T-cell (primary cell): ENCODE results near the gene PDXK. TPM values are rescaled to one million over a fixed set of nuclear protein-coding genes. Genes with fewer than 3 reads are reported as not detected.

ENCODE experiments used
- ATAC-seq, 4 experiments: fragments of 200-7000 bp in 3 of 4; fragments of 150-1000 bp in 1 of 4; cut with Tn5 transposase; replicated peaks in 1 of 4; 1 replicate in 3 of 4; 2 replicates in 1 of 4; pipeline ENCODE4 v1.10.0; 2021; ENCODE audit warnings: moderate library complexity in 3 of 4, mild to moderate bottlenecking in 2 of 4, moderate number of reproducible peaks in 1 of 4
- CTCF ChIA-PET, 2 donors: fragments of 300-600 bp; sonication (Branson Sonifier 250); formaldehyde crosslinking; loops; one replicate each; lab custom pipeline; 2022; ENCODE audit warnings: antibody characterized with exemption in 2 of 2; lab: Charles Lee
- POLR2A ChIA-PET, 2 donors: fragments of 300-600 bp; sonication (Branson Sonifier 250); formaldehyde crosslinking; loops; one replicate each; lab custom pipeline; 2022; ENCODE audit warnings: antibody characterized with exemption in 2 of 2; lab: Charles Lee
- DNase-seq, 35 experiments: peaks; one replicate each; pipeline versions ENCODE4 v3.0.0 to v3.0.0-alpha.2; 2013 to 2023
- H3K27ac ChIP-seq: one replicate; pipeline ENCODE4 v1.5.1; 2013; ENCODE audit warnings: low read length
- H3K27me3 ChIP-seq, 2 experiments: replicated peaks in 1 of 2; 1 replicate in 1 of 2; 2 replicates in 1 of 2; pipeline versions ENCODE4 v1.6.1 to v1.7.0; 2013; ENCODE audit warnings: low read length in 1 of 2, mixed read lengths in 1 of 2; ENCODE audit not compliant: control insufficient read depth in 2 of 2, insufficient read depth in 2 of 2; ENCODE audit errors: extremely low read depth in 1 of 2
- H3K36me3 ChIP-seq, 2 donors: 1 replicate in 1 of 2; 2 replicates in 1 of 2; pipeline versions ENCODE4 v1.6.1 to v1.7.0; 2013; ENCODE audit warnings: low read length in 1 of 2; ENCODE audit not compliant: control insufficient read depth in 2 of 2, insufficient read depth in 1 of 2; ENCODE audit errors: extremely low read depth in 1 of 2
- H3K4me1 ChIP-seq, 2 experiments: 1 replicate in 1 of 2; 2 replicates in 1 of 2; pipeline versions ENCODE4 v1.6.1 to v1.7.0; 2013; ENCODE audit warnings: low read length in 2 of 2, mixed read lengths in 1 of 2; ENCODE audit not compliant: insufficient read depth in 2 of 2, control insufficient read depth in 1 of 2; ENCODE audit errors: extremely low read depth in 1 of 2
- H3K4me3 ChIP-seq, 2 donors: 1 replicate in 1 of 2; 2 replicates in 1 of 2; pipeline versions ENCODE4 v1.5.1 to v1.7.0; 2013; ENCODE audit warnings: mild to moderate bottlenecking in 2 of 2, low read length in 1 of 2, moderate library complexity in 1 of 2; ENCODE audit not compliant: control insufficient read depth in 1 of 2; ENCODE audit errors: extremely low read depth in 1 of 2
- H3K9me3 ChIP-seq: 2 replicates; pipeline ENCODE4 v1.7.0; 2013
- H3K27ac Mint-ChIP-seq, 2 donors: one replicate each; pipeline ENCODE4 v1.8.0; 2020 to 2021; ENCODE audit warnings: mild to moderate bottlenecking in 2 of 2, mixed read lengths in 2 of 2
- H3K27me3 Mint-ChIP-seq, 2 donors: one replicate each; pipeline ENCODE4 v1.8.0; 2021 to 2022; ENCODE audit warnings: mixed read lengths in 2 of 2
- H3K36me3 Mint-ChIP-seq: one replicate; pipeline ENCODE4 v1.8.0; 2021; ENCODE audit warnings: mixed read lengths
- H3K4me1 Mint-ChIP-seq, 3 donors: one replicate each; pipeline ENCODE4 v1.8.0; 2020 to 2022; ENCODE audit warnings: mixed read lengths in 3 of 3, mild to moderate bottlenecking in 1 of 3
- H3K4me3 Mint-ChIP-seq, 3 donors: one replicate each; pipeline ENCODE4 v1.8.0; 2020 to 2022; ENCODE audit warnings: mild to moderate bottlenecking in 3 of 3, mixed read lengths in 3 of 3, moderate library complexity in 3 of 3
- H3K9me3 Mint-ChIP-seq, 3 donors: one replicate each; pipeline ENCODE4 v1.8.0; 2020 to 2022; ENCODE audit warnings: mixed read lengths in 3 of 3
- WGBS: methylation state at CpG from one replicate; pipeline ENCODE4 v1.1.5; 2013; ENCODE audit warnings: missing lambda C conversion rate; ENCODE audit not compliant: insufficient coverage; 5-methylcytosine and 5-hydroxymethylcytosine counted together
- total RNA-seq, 35 experiments: library from RNA in 6 of 35; stranded (reverse) in 6 of 35; fragments of 120-200 nt in 1 of 35; gene quantifications; one replicate each; pipeline versions ENCODE4 v1.2.1 to v1.2.4 and lab custom pipeline; 2013 to 2026

Gene PDXK
- total RNA-seq, 5 donors from 2014 or later (not counting 1 experiment from before 2014, with no cell fraction given): 70.8 to 100 (median 80.2) TPM

- Mint-ChIP-seq H3K27ac (peak within 1 kb of the TSS; percentile 77 to 84), H3K4me3 (peak within 1 kb of the TSS; percentile 88 to 94 (median 90)), H3K4me1 (peaks cover 22 to 23% (median 23%) of the 10 kb centered on the region in 3 donors), H3K27me3 (no peaks in the 10 kb centered on the region), H3K9me3 (no peaks in the 10 kb centered on the region), H3K36me3 (peaks cover 20% of the 10 kb centered on the region)
- H3K36me3 ChIP-seq: peaks cover 0 to 31% of the 10 kb centered on the region in 2 donors
- peak within 1 kb of the TSS; percentile 42 for H3K27ac ChIP-seq
- POLR2A ChIA-PET: no interaction called here
- CTCF ChIA-PET: interaction anchor here (0.6 to 0.7 kb wide), 2 partner anchors 129 to 1180 kb away, joined by 3 to 4 read pairs; no protein-coding TSS in a partner anchor
- DNase-seq (peak; percentile 81 to 97 (median 91)), ATAC-seq (peak; percentile 88 to 98 (median 96))
- peak within 1 kb of the TSS; percentile 82 to 86 for H3K4me3 ChIP-seq
- H3K9me3 ChIP-seq: no peaks in the 10 kb centered on the region
- peaks cover 10 to 22% of the 10 kb centered on the region in 2 experiments for H3K4me1 ChIP-seq
- WGBS: under 1% methylated on average over 78 of the region's 83 CpGs
- peaks cover 0 to 4% of the 10 kb centered on the region in 2 experiments for H3K27me3 ChIP-seq
These were observed 70.5 kb downstream of the PDXK start, which contains the start of gene RRP1 for GRCh38 chr21:43789276-43790009. RRP1 (plus strand) TSS chr21:43789577; CDS start chr21:43789630, 53 bp downstream.

GRCh38 chr21:43790010-43790524, 71.1 kb downstream of the PDXK start:
- Histone ChIP-seq H3K36me3 (peaks cover 0 to 37% of the 10 kb centered on the region in 2 donors), H3K27me3 (peaks cover 0 to 4% of the 10 kb centered on the region in 2 experiments), H3K4me3 (peak overlapping the region; percentile 80 to 82), H3K9me3 (no peaks in the 10 kb centered on the region), H3K4me1 (peaks cover 10 to 22% of the 10 kb centered on the region in 2 experiments), H3K27ac (no peak overlapping the region)
- POLR2A ChIA-PET: no interaction called here
- no peaks in the 10 kb centered on the region for H3K9me3 Mint-ChIP-seq
- 20% methylated on average over 12 of the region's 13 CpGs for WGBS
- peak in 1 of 35 experiments; percentile 2 for DNase-seq
- peaks cover 23 to 24% (median 23%) of the 10 kb centered on the region in 3 donors for H3K4me1 Mint-ChIP-seq
- H3K27me3 Mint-ChIP-seq: no peaks in the 10 kb centered on the region
- peak overlapping the region; percentile 61 to 77 for H3K27ac Mint-ChIP-seq
- CTCF ChIA-PET: interaction anchor here in 1 of 2 donors (0.6 kb wide), 1 partner anchor 130 kb away, joined by 3 read pairs; no protein-coding TSS in a partner anchor
- no peak for ATAC-seq
- peaks cover 22% of the 10 kb centered on the region for H3K36me3 Mint-ChIP-seq
- H3K4me3 Mint-ChIP-seq: peak overlapping the region; percentile 88 to 94 (median 90)

GRCh38 chr21:43792406-43792805, 73.5 kb downstream of the PDXK start:
- Mint-ChIP-seq H3K4me3 (peak overlapping the region in 1 of 3 donors; percentile 34), H3K4me1 (peaks cover 23 to 26% (median 24%) of the 10 kb centered on the region in 3 donors), H3K27ac (no peak overlapping the region), H3K27me3 (no peaks in the 10 kb centered on the region), H3K36me3 (peaks cover 36% of the 10 kb centered on the region), H3K9me3 (no peaks in the 10 kb centered on the region)
- CTCF ChIA-PET: no interaction called here
- WGBS: 60% methylated on average over 6 of the region's 8 CpGs
- ATAC-seq: no peak
- no peak for DNase-seq
- Histone ChIP-seq H3K4me1 (peaks cover 10 to 22% of the 10 kb centered on the region in 2 experiments), H3K27me3 (no peaks in the 10 kb centered on the region), H3K9me3 (no peaks in the 10 kb centered on the region), H3K4me3 (no peak overlapping the region), H3K36me3 (peaks cover 5 to 60% of the 10 kb centered on the region in 2 donors), H3K27ac (no peak overlapping the region)
- POLR2A ChIA-PET: interaction anchor here in 1 of 2 donors (0.6 kb wide), 1 partner anchor 28 kb away, joined by 3 read pairs; no protein-coding TSS in a partner anchor

- ATAC-seq: no peak
- CTCF ChIA-PET: no interaction called here
- POLR2A ChIA-PET: no interaction called here
- H3K27me3 ChIP-seq: no peaks in the 10 kb centered on the region
- no peak overlapping the region for H3K4me3 ChIP-seq
- no peak for DNase-seq
- no peaks in the 10 kb centered on the region for H3K27me3 Mint-ChIP-seq
- peaks cover 39% of the 10 kb centered on the region for H3K36me3 Mint-ChIP-seq
- H3K9me3 Mint-ChIP-seq: no peaks in the 10 kb centered on the region
- no peak overlapping the region for H3K4me3 Mint-ChIP-seq
- peaks cover 23 to 26% (median 24%) of the 10 kb centered on the region in 3 donors for H3K4me1 Mint-ChIP-seq
- no peaks in the 10 kb centered on the region for H3K9me3 ChIP-seq
- H3K27ac Mint-ChIP-seq: no peak overlapping the region
- peaks cover 10 to 22% of the 10 kb centered on the region in 2 experiments for H3K4me1 ChIP-seq
- 98% methylated on average over 9 of the region's 16 CpGs for WGBS
- H3K36me3 ChIP-seq: peaks cover 6 to 69% of the 10 kb centered on the region in 2 donors
- H3K27ac ChIP-seq: no peak overlapping the region
These were observed 74.3 kb downstream of the PDXK start for GRCh38 chr21:43793243-43793642.

GRCh38 chr21:43794311-43794710, 75.4 kb downstream of the PDXK start:
- Histone ChIP-seq H3K27me3 (no peaks in the 10 kb centered on the region), H3K9me3 (no peaks in the 10 kb centered on the region), H3K36me3 (peaks cover 16 to 79% of the 10 kb centered on the region in 2 donors), H3K4me3 (no peak overlapping the region), H3K4me1 (peaks cover 8 to 18% of the 10 kb centered on the region in 2 experiments), H3K27ac (no peak overlapping the region)
- no peaks in the 10 kb centered on the region for H3K9me3 Mint-ChIP-seq
- H3K4me1 Mint-ChIP-seq: peaks cover 23 to 26% (median 24%) of the 10 kb centered on the region in 3 donors
- DNase-seq (no peak), ATAC-seq (no peak)
- 84% methylated on average over 8 of the region's 12 CpGs for WGBS
- H3K27me3 Mint-ChIP-seq: no peaks in the 10 kb centered on the region
- H3K27ac Mint-ChIP-seq: no peak overlapping the region
- ChIA-PET POLR2A (no interaction called here), CTCF (no interaction called here)
- peaks cover 45% of the 10 kb centered on the region for H3K36me3 Mint-ChIP-seq
- no peak overlapping the region for H3K4me3 Mint-ChIP-seq

GRCh38 chr21:43794857-43795256, 75.9 kb downstream of the PDXK start:
- Histone ChIP-seq H3K4me1 (peaks cover 8 to 16% of the 10 kb centered on the region in 2 experiments), H3K27me3 (no peaks in the 10 kb centered on the region), H3K36me3 (peaks cover 17 to 84% of the 10 kb centered on the region in 2 donors), H3K4me3 (no peak overlapping the region), H3K9me3 (no peaks in the 10 kb centered on the region), H3K27ac (no peak overlapping the region)
- Mint-ChIP-seq H3K9me3 (no peaks in the 10 kb centered on the region), H3K27ac (no peak overlapping the region), H3K4me1 (peaks cover 23 to 25% (median 24%) of the 10 kb centered on the region in 3 donors), H3K27me3 (no peaks in the 10 kb centered on the region), H3K36me3 (peaks cover 45% of the 10 kb centered on the region), H3K4me3 (no peak overlapping the region)
- no peak for DNase-seq
- ChIA-PET POLR2A (no interaction called here), CTCF (no interaction called here)
- 96% methylated on average over 12 of the region's 14 CpGs for WGBS
- no peak for ATAC-seq
